Calu3 (cell line): Measurements from ENCODE around the gene CPLX1. TPM values are rescaled to one million over a fixed set of nuclear protein-coding genes. Genes with fewer than 3 reads are reported as not detected.

ENCODE experiments used
- BruUV-seq: library from RNA; stranded (reverse); fragments of 400-500 nt; replicated peaks from 2 replicates; lab custom pipeline; 2021; lab: Mats Ljungman, UMichigan
- CTCF ChIA-PET: fragments of 300-600 bp; sonication (Branson Sonifier 250); formaldehyde crosslinking; loops from one replicate; lab custom pipeline; 2022; ENCODE audit warnings: antibody characterized with exemption; lab: Charles Lee
- DNase-seq: peaks from one replicate; pipeline ENCODE4 v3.0.0; 2022
- H3K27ac Mint-ChIP-seq: one replicate; pipeline ENCODE4 v1.8.0; 2022; ENCODE audit warnings: mixed read lengths; ENCODE audit not compliant: unreplicated experiment
- H3K27me3 Mint-ChIP-seq: one replicate; pipeline ENCODE4 v1.8.0; 2022; ENCODE audit warnings: mixed read lengths; ENCODE audit not compliant: unreplicated experiment
- H3K36me3 Mint-ChIP-seq: one replicate; pipeline ENCODE4 v1.8.0; 2022; ENCODE audit warnings: mild to moderate bottlenecking, moderate library complexity, mixed read lengths; ENCODE audit not compliant: insufficient read depth, unreplicated experiment
- H3K4me1 Mint-ChIP-seq: one replicate; pipeline ENCODE4 v1.8.0; 2022; ENCODE audit warnings: mild to moderate bottlenecking, low read depth, mixed read lengths; ENCODE audit not compliant: unreplicated experiment
- H3K4me3 Mint-ChIP-seq: one replicate; pipeline ENCODE4 v1.8.0; 2022; ENCODE audit warnings: mild to moderate bottlenecking, low read depth, moderate library complexity, mixed read lengths; ENCODE audit not compliant: unreplicated experiment
- H3K9me3 Mint-ChIP-seq: one replicate; pipeline ENCODE4 v1.8.0; 2022; ENCODE audit warnings: low read depth, mixed read lengths; ENCODE audit not compliant: unreplicated experiment
- CTCF ChIP-seq: fragments of 200-600 bp; IDR thresholded peaks from one replicate; pipeline ENCODE4 v1.8.0; 2022; ENCODE audit warnings: antibody characterized with exemption; ENCODE audit not compliant: unreplicated experiment
- intact Hi-C: fragments of 100-400 bp; cut with micrococcal nuclease; formaldehyde crosslinking; loops from one replicate; pipeline ENCODE4 v1.10.0; 2022; ENCODE audit not compliant: unreplicated experiment
- total RNA-seq: library from RNA; stranded (reverse); gene quantifications from 2 replicates; pipeline ENCODE4 v1.2.3, GENCODE V29; 2022

Gene CPLX1
- total RNA-seq, 1 experiment from 2014 or later, result 0.42 TPM

- Mint-ChIP-seq H3K4me3 (no peak overlapping the region), H3K27ac (no peak overlapping the region), H3K9me3 (no peaks in the 10 kb centered on the region), H3K27me3 (no peaks in the 10 kb centered on the region), H3K36me3 (peaks cover 58% of the 10 kb centered on the region), H3K4me1 (no peaks in the 10 kb centered on the region)
- no peak for TF ChIP-seq CTCF
- BruUV-seq, result no TSS peak
- intact Hi-C loops, result no loop called here
- CTCF ChIA-PET, result no interaction called here
- no peak for DNase-seq
Observed at GRCh38 chr4:769511-769910, 56.4 kb downstream of the CPLX1 start.

GRCh38 chr4:768995-769394 lies 56.9 kb downstream of the CPLX1 start:
- Mint-ChIP-seq H3K4me1 (no peaks in the 10 kb centered on the region), H3K27ac (no peak overlapping the region), H3K36me3 (peaks cover 60% of the 10 kb centered on the region), H3K4me3 (no peak overlapping the region), H3K9me3 (no peaks in the 10 kb centered on the region), H3K27me3 (no peaks in the 10 kb centered on the region)
- BruUV-seq, result no TSS peak
- intact Hi-C loops, result no loop called here
- no peak for DNase-seq
- TF ChIP-seq CTCF, result no peak
- CTCF ChIA-PET, result no interaction called here

- Mint-ChIP-seq H3K4me3 (no peak overlapping the region), H3K9me3 (no peaks in the 10 kb centered on the region), H3K36me3 (peaks cover 69% of the 10 kb centered on the region), H3K27me3 (no peaks in the 10 kb centered on the region), H3K4me1 (no peaks in the 10 kb centered on the region), H3K27ac (no peak overlapping the region)
- intact Hi-C loops, result no loop called here
- DNase-seq, result no peak
- TF ChIP-seq CTCF, result no peak
- CTCF ChIA-PET, result no interaction called here
- BruUV-seq, result no TSS peak
Observed at GRCh38 chr4:768076-768475, 57.9 kb downstream of the CPLX1 start.

- CTCF ChIA-PET, result no interaction called here
- H3K36me3 Mint-ChIP-seq, result peaks cover 79% of the 10 kb centered on the region
- H3K27ac Mint-ChIP-seq, result peak overlapping the region; percentile 53
- H3K9me3 Mint-ChIP-seq, result no peaks in the 10 kb centered on the region
- no peaks in the 10 kb centered on the region for H3K4me1 Mint-ChIP-seq
- TF ChIP-seq CTCF, result no peak
- H3K27me3 Mint-ChIP-seq, result no peaks in the 10 kb centered on the region
- intact Hi-C loops, result no loop called here
- BruUV-seq, result no TSS peak
- no peak overlapping the region for H3K4me3 Mint-ChIP-seq
- no peak for DNase-seq
Observed at GRCh38 chr4:766559-767283, 59.2 kb downstream of the CPLX1 start.
